ENCODE data around the gene RPLP1.
"Not testable (repeated sequence)": the region's sequence is repeated elsewhere in the genome, so short reads cannot be mapped to it uniquely, and the experiment has no call there.

RPLP1 gene

GRCh38 chr15:69443032-69443611 is 9.5 kb upstream of the RPLP1 start:
- no peak for DNase-seq

GRCh38 chr15:69444686-69445085 is 7.9 kb upstream of the RPLP1 start:
- no peak for DNase-seq

GRCh38 chr15:69446953-69447352 is 5.7 kb upstream of the RPLP1 start:
- DNase-seq = no peak

- DNase-seq = not testable (repeated sequence)
Observed at GRCh38 chr15:69450221-69450620, 2.4 kb upstream of the RPLP1 start.

DNA sequence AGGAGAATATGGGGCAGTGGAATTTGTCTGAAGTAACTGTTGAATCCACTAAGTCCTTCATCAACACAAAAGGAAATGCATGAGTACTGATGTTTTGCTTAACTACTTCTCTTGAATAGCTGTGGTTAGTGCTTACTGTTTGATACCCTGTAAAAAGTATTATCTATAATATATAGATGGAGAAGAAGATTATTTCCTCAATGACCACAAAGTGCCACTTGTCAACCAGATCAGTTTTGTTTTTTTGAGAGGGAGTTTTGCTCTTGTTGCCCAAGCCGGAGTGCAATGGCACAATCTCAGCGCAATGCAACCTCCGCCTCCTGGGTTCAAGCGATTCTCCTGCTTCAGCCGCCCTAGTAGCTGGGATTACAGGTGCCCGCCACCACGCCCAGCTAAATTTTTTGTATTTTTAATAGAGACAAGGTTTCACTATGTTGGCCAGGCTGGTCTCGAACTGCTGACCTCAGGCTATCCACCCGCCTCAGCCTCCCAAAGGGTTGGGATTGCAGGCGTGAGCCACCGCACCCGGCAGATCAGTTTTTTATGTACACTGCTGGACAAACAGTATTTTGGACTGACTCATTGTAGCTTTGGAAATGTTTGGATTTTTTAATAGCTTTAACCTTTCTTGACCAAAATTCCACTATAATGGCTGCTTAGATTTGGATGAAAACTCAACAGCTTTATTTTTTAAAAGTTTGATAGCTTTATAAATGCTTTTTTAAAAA is 1.5 kb upstream of the RPLP1 start:
- DNase-seq = no peak

- no peak for DNase-seq
Observed at GRCh38 chr15:69451951-69452691, 497 bp upstream of the RPLP1 start.

GRCh38 chr15:69454953-69455352 is 2.3 kb downstream of the RPLP1 start:
- DNase-seq = no peak

DNA sequence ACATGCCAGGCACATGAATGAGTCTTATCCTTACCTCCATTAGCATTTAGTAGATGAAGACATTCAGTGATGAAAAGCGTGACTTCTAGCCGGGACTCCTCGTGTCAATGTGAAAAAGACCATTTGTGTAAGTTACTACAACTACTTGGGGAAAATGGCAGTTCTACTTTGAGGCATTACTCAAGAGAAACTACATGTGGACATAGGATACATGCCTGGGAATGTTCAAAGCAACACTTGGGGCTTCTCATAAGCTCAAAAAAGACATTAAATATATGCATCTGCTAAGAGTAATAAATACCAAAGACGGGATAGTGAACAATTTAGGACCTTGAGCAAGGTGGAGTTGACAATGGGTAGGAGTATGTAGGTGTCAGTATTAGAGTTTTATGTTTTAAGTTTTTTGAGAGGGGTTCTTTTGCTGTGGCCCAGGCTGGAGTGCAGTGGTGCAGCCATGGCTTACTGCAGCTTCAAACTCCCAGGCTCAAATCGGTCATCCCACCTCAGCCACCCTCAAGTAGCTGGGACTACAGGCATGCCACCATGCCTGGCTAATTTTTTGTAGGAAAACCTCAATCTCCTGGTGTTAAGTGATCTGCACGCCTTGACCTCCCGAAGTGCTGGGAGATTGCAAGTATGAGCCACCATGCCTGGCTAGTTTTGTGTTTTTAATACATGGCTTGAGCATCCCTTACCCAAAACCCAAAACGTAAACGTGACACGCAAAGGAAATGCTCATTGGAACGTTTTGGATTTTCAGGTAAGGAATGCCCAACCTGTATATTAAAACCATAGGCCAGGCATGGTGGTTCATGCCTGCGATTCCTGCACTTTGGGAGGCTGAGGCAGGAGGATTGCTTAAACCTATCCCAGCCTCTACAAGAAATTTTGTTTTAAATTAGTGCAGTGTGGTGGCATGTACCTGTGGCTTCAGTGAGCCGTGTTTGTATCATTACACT is 3.9 kb downstream of the RPLP1 start:
- DNase-seq = no peak

GRCh38 chr15:69457304-69458280 is 5.0 kb downstream of the RPLP1 start:
- no peak for DNase-seq

DNA sequence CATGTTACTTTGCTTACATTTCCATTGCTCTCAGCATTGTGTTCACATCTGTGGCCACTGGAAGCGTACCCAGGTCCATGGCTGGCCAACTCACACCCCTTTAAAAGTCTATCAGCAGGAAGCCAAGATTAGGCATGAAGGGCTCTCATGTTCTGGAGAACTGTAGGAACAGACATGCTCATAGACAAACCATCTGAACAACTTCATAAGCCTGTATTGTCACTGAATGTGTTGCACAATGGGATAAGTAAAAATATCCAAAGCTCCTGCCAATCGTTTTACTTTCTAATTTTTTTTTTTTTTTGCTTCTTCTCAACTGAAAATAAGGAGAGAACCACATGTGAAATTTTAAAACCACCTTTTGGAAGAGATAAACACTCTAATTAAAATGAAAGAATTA is 6.4 kb downstream of the RPLP1 start:
- no peak for DNase-seq

GRCh38 chr15:69460481-69460880 is 7.9 kb downstream of the RPLP1 start:
- no peak for DNase-seq

- DNase-seq = no peak
Observed at GRCh38 chr15:69462030-69462492, 9.4 kb downstream of the RPLP1 start.

GRCh38 chr15:69462493-69463181 is 10.0 kb downstream of the RPLP1 start:
- peak; percentile 89 for DNase-seq

- DNase-seq = no peak
Observed at GRCh38 chr15:69463182-69463756, 10.7 kb downstream of the RPLP1 start.

GRCh38 chr15:69465253-69465652 is 12.6 kb downstream of the RPLP1 start:
- no peak for DNase-seq

DNA sequence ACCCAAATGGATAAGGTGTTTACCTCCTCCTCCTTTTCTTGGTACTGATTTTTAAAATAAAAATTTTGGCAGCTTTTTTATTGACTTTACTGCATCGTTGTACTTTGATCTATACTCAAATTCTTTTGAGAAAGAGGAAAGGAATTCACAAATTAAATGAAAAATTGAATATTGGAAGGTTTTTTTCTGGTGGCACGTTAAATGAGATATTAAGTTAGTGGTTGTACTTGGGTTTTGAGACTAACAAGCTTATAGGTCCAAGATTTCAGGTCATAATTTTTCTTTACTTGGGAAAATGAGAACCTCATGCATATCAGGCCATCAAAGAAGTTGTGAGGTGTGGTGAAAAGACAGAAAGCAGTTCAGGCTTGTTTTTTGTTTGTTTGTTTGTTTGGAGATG is 14.1 kb downstream of the RPLP1 start:
- no peak for DNase-seq

- no peak for DNase-seq
Observed at GRCh38 chr15:69467636-69468035, 15.0 kb downstream of the RPLP1 start.

DNA sequence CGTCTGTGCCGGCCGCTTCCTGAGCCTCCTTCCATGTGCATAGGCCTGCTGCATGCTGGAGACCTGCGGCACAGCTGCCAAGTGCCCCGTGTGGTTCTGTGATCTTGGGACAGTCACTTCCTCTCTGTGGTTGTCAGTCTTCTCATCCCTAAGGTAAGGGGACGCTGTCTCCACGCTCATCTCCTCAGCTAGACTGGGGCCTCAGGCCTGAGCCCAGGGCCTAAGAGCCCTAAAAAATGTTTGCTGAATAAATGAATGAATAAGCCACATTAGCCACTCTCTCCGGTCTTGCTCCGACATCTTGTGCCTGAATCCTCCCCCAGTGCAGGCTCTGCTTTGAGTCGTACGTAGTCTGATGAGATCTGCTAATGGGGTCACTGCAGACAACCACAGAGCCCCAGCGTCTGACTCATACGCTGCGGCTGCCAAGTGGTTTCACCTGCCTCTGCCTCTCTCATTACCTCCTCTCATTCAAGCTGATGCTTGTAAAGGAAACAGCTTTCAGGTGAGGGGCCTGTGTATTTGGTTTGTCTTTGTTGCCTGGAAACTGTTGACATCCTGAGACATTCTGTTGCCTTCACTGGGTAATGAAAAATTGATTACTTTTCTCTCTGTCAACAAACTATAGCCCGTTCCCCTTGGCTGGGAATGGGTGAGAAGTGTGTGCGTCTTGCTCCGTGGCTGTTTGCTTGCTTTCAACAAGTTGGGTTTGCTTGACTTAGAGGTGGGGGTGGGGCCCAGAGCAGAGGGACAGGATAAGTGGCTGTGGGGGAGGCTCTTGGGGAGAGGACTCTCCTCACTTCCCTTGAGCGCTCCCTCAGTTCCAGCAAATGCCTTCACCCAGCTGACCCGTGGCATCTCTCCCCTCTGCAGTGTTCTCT is 15.9 kb downstream of the RPLP1 start:
- no peak for DNase-seq

GRCh38 chr15:69469467-69470201 is 17.0 kb downstream of the RPLP1 start:
- no peak for DNase-seq
